ENCODE measurements around the gene NOTCH1. TPM values are rescaled to one million over a fixed set of nuclear protein-coding genes. Genes with fewer than 3 reads are reported as not detected.
A peak's percentile ranks its signal among the peaks of the same experiment; 100 is the strongest.

The NOTCH1 gene
- total and polyA plus RNA-seq, 2 of the 13 experiments (the other 11 are each of a cell fraction or from before 2014, with no cell fraction given), result 0.09 to 0.35 TPM

DNA sequence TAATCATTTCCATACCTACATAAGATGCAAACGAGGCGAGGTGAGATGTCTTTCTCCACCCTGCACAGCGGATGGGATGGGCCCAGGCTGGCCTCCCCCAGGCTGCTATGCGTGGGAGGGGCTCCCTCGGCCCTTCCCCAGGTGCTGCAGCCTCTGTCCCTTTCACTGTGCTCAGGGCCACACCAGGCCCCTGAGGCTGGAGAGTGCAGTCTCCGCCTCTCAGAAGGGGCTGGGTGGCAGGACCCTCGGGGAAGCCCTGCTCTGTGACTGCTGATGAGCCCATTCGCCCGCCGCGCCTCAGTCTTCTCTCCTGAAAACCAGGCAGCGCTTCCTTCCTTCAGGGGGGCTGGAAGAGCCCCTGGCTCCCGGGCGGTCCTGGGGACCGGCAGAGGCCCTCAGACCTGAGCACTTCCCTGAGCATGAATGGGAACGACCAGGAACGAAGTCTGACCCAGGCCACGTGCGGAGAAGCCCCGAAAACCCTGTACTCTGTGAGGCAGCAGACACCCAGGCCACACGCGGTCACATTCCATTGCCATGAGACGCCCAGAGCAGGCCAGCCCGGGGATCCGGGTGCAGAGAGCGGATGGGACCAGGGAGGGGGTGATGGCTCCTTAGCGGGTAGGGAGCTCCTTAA lies 21.9 kb upstream of the NOTCH1 start (continued):
- TF ChIP-seq, protein P1, sequence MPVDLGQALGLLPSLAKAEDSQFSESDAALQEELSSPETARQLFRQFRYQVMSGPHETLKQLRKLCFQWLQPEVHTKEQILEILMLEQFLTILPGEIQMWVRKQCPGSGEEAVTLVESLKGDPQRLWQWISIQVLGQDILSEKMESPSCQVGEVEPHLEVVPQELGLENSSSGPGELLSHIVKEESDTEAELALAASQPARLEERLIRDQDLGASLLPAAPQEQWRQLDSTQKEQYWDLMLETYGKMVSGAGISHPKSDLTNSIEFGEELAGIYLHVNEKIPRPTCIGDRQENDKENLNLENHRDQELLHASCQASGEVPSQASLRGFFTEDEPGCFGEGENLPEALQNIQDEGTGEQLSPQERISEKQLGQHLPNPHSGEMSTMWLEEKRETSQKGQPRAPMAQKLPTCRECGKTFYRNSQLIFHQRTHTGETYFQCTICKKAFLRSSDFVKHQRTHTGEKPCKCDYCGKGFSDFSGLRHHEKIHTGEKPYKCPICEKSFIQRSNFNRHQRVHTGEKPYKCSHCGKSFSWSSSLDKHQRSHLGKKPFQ (CRISPR knock-in tag; IDR thresholded peaks at IDR 0.05; ENCODE audit: insufficient replicate concordance), result peak; percentile 88
- no peak for TF ChIP-seq ZNF788 (CRISPR knock-in tag; IDR thresholded peaks at IDR 0.05; ENCODE audit: borderline replicate concordance)
- TF ChIP-seq, protein P2, sequence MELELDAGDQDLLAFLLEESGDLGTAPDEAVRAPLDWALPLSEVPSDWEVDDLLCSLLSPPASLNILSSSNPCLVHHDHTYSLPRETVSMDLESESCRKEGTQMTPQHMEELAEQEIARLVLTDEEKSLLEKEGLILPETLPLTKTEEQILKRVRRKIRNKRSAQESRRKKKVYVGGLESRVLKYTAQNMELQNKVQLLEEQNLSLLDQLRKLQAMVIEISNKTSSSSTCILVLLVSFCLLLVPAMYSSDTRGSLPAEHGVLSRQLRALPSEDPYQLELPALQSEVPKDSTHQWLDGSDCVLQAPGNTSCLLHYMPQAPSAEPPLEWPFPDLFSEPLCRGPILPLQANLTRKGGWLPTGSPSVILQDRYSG (CRISPR knock-in tag; IDR thresholded peaks at IDR 0.05), result peak; percentile 64; the same call in 1 of the 2 replicates
- no peak for TF ChIP-seq RFX1 (IDR thresholded peaks at IDR 0.05)
- TF ChIP-seq KLF11 (CRISPR knock-in tag; IDR thresholded peaks at IDR 0.05), result peak; percentile 84; the same call in 1 of the 2 replicates
- no peak for TF ChIP-seq ZKSCAN5 (CRISPR knock-in tag; IDR thresholded peaks at IDR 0.05)
- TF ChIP-seq HNF4G (IDR thresholded peaks at IDR 0.05; ENCODE audit: borderline replicate concordance, low read depth, low read length), result no peak
- no peak for TF ChIP-seq HNF4G (CRISPR knock-in tag; IDR thresholded peaks at IDR 0.05; ENCODE audit: borderline replicate concordance, low read depth)
- TF ChIP-seq, protein P3, sequence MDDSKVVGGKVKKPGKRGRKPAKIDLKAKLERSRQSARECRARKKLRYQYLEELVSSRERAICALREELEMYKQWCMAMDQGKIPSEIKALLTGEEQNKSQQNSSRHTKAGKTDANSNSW (CRISPR knock-in tag; IDR thresholded peaks at IDR 0.05; ENCODE audit: borderline replicate concordance), result peak; percentile 69; the same call in 1 of the 2 replicates
- no peak for TF ChIP-seq HMG20B (CRISPR knock-in tag; conservative IDR thresholded peaks at IDR 0.05)
- no peak for TF ChIP-seq ZNF337 (CRISPR knock-in tag; IDR thresholded peaks at IDR 0.05; ENCODE audit: borderline replicate concordance, low read depth)
- TF ChIP-seq, protein P4, sequence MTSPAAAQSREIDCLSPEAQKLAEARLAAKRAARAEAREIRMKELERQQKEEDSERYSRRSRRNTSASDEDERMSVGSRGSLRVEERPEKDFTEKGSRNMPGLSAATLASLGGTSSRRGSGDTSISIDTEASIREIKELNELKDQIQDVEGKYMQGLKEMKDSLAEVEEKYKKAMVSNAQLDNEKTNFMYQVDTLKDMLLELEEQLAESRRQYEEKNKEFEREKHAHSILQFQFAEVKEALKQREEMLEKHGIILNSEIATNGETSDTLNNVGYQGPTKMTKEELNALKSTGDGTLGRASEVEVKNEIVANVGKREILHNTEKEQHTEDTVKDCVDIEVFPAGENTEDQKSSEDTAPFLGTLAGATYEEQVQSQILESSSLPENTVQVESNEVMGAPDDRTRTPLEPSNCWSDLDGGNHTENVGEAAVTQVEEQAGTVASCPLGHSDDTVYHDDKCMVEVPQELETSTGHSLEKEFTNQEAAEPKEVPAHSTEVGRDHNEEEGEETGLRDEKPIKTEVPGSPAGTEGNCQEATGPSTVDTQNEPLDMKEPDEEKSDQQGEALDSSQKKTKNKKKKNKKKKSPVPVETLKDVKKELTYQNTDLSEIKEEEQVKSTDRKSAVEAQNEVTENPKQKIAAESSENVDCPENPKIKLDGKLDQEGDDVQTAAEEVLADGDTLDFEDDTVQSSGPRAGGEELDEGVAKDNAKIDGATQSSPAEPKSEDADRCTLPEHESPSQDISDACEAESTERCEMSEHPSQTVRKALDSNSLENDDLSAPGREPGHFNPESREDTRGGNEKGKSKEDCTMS (CRISPR knock-in tag; conservative IDR thresholded peaks at IDR 0.05), result no peak
- TF ChIP-seq MBD4 (IDR thresholded peaks at IDR 0.05; ENCODE audit: borderline replicate concordance, low read length), result no peak
- TF ChIP-seq SSRP1 (CRISPR knock-in tag; IDR thresholded peaks at IDR 0.05), result no peak
- TF ChIP-seq MXD4 (CRISPR knock-in tag; IDR thresholded peaks at IDR 0.05), result peak; percentile 64; the same call in 1 of the 2 replicates
- TF ChIP-seq SALL2 (CRISPR knock-in tag; IDR thresholded peaks at IDR 0.05), result no peak
- TF ChIP-seq SOX13 (IDR thresholded peaks at IDR 0.05), result no peak
- no peak for TF ChIP-seq SOX13 (CRISPR knock-in tag; conservative IDR thresholded peaks at IDR 0.05 in 1 of 2, IDR thresholded peaks at IDR 0.05 in 1 of 2)
- TF ChIP-seq GATA4 (IDR thresholded peaks at IDR 0.05; ENCODE audit: borderline replicate concordance, low read depth), result no peak
- TF ChIP-seq MTF2 (CRISPR knock-in tag; IDR thresholded peaks at IDR 0.05; ENCODE audit: borderline replicate concordance), result no peak
- no peak for TF ChIP-seq ZNF468 (CRISPR knock-in tag; IDR thresholded peaks at IDR 0.05)
- no peak for TF ChIP-seq U2AF1 (optimal IDR thresholded peaks at IDR 0.05; ENCODE audit: low read depth, low read length)
- TF ChIP-seq GATAD2A (CRISPR knock-in tag; IDR thresholded peaks at IDR 0.05), result peak; percentile 56; the same call in 1 of the 2 replicates
- TF ChIP-seq NFATC3 (CRISPR knock-in tag; IDR thresholded peaks at IDR 0.05), result no peak
- TF ChIP-seq RXRB (CRISPR knock-in tag; IDR thresholded peaks at IDR 0.05; ENCODE audit: borderline replicate concordance), result peak; percentile 56; the same call in 1 of the 2 replicates
- TF ChIP-seq, protein P5, sequence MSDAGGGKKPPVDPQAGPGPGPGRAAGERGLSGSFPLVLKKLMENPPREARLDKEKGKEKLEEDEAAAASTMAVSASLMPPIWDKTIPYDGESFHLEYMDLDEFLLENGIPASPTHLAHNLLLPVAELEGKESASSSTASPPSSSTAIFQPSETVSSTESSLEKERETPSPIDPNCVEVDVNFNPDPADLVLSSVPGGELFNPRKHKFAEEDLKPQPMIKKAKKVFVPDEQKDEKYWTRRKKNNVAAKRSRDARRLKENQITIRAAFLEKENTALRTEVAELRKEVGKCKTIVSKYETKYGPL (CRISPR knock-in tag; IDR thresholded peaks at IDR 0.05), result no peak
